SJSA1 (cell line): ENCODE results near the gene CPPED1. TPM values are rescaled to one million over a fixed set of nuclear protein-coding genes. Genes with fewer than 3 reads are reported as not detected.
"Not testable (repeated sequence)": the region's sequence is repeated elsewhere in the genome, so short reads cannot be mapped to it uniquely, and the experiment has no call there.

ENCODE experiments used
- DNase-seq, 2 experiments: peaks; one replicate each; pipeline ENCODE4 v3.0.0-alpha.2; 2015 to 2020; ENCODE audit warnings: low spot score in 2 of 2, low read depth in 1 of 2
- H3K27ac ChIP-seq: fragments of 250-450 bp; sonication (Bioruptor Pico); 2 replicates; pipeline ENCODE4 v1.5.1; 2020; ENCODE audit warnings: mild to moderate bottlenecking, moderate library complexity
- H3K27me3 ChIP-seq: fragments of 250-450 bp; sonication (Bioruptor Pico); replicated peaks from 2 replicates; pipeline ENCODE4 v1.5.1; 2020; ENCODE audit warnings: mild to moderate bottlenecking, moderate library complexity
- H3K36me3 ChIP-seq: fragments of 250-450 bp; sonication (Bioruptor Pico); 2 replicates; pipeline ENCODE4 v1.5.1; 2020; ENCODE audit warnings: mild to moderate bottlenecking
- H3K4me1 ChIP-seq: fragments of 250-450 bp; sonication (Bioruptor Pico); replicated peaks from 2 replicates; pipeline ENCODE4 v1.6.1; 2021; ENCODE audit warnings: mild to moderate bottlenecking
- H3K4me3 ChIP-seq: fragments of 250-450 bp; sonication (Bioruptor Pico); 2 replicates; pipeline ENCODE4 v1.5.1; 2020; ENCODE audit warnings: mild to moderate bottlenecking
- H3K9me3 ChIP-seq: fragments of 250-450 bp; sonication (Bioruptor Pico); replicated peaks from 2 replicates; pipeline ENCODE4 v1.5.1; 2020; ENCODE audit warnings: mild to moderate bottlenecking
- total RNA-seq: library from RNA; depleted of rRNA; stranded (reverse); fragments of >200 nt; shearing (Covaris generic); gene quantifications from 2 replicates; pipeline ENCODE4 v1.2.3, GENCODE V29; 2014

CPPED1 gene
- total RNA-seq, 1 experiment from 2014 or later = 2.4 TPM

GRCh38 chr16:12815361-12815760, 11.7 kb upstream of the CPPED1 start:
- Histone ChIP-seq H3K36me3 (no peaks in the 10 kb centered on the region), H3K27ac (no peak overlapping the region), H3K27me3 (no peaks in the 10 kb centered on the region), H3K9me3 (peaks cover 5% of the 10 kb centered on the region; the same call in 1 of the 2 replicates), H3K4me1 (no peaks in the 10 kb centered on the region), H3K4me3 (no peak overlapping the region)
- DNase-seq = no peak

DNA sequence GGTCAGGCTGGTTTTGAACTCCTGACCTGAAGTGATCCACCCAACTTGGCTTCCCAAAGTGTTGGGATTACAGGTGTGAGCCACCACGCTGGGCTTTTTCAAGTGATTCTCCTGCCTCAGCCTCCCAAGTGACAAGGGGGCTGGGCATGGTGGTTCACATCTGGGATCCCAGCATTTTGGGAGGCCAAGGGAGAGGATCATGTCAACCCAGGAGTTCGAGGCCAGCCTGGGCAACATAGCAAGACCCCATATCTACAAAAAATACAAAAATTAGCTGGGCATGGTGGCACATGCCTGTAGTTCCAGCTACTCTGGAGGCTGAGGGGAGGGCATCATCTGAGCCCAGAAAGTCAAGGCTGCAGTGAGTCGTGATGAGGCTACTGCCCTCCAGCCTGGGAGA, 10.0 kb upstream of the CPPED1 start:
- not testable (repeated sequence) for DNase-seq, H3K4me3 ChIP-seq, H3K27me3 ChIP-seq, H3K4me1 ChIP-seq, H3K27ac ChIP-seq, H3K36me3 ChIP-seq, H3K9me3 ChIP-seq

DNA sequence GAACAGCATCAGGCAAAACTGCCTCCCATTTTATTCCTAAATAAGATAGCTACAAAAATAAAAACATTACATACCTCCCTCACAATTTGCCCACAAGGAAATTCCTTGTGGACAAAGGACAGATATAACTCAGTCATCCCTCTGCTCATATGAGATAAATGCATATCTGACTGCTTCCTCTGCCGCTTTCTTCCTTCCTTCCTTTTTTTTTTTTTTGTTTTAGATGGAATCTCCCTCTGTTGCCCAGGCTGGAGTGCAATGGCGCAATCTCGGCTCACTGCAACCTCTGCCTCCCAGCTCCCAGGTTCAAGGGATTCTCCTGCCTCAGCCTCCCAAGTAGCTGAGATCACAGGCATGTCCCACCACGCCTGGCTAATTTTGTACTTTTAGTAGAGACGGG, 9.6 kb upstream of the CPPED1 start:
- not testable (repeated sequence) for H3K9me3 ChIP-seq, H3K27ac ChIP-seq, H3K36me3 ChIP-seq, DNase-seq, H3K27me3 ChIP-seq, H3K4me1 ChIP-seq, H3K4me3 ChIP-seq

DNA sequence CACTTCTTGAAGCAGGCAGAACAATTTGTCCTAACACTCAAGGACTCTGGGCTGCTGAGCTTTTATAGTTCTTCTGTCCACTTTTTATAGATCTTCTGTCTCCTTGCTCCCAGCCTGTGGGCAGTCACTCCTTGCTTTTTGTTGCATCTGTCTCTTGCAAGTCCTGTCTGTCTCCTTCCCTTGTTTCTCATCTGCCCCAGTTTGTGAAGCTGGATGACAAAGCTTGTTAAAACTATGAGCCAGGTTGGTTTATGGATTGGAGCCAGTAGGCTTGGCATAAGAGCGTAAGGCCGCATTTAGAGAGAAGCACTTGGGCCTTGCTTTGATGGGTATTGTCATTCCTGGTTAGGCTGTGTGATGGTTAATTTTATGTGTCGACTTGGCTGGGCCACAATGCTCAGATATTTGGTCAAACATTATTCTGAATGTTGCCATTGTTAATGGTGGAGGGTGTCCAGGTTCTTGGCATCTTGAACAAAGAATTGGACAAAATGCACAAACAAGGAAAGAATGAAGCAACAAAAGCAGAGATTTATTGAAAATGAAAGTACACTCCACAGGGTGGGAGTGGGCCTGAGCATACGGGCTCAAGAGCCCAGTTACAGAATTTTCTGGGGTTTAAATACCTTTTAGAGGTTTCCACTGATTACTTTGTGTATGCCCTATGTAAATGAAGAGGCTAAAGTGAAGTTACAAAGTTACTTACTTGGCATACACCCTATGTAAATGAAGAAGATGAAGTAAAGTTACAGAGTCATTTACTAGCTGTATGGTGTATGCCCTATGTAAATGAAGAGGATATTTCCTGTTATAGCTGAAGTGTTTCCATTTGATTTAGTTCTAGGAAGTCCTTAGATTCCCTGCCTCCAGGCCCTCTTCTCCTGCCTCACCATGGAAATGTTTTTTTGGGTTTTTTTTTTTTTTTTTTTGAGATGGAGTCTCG, 8.0 kb upstream of the CPPED1 start:
- Histone ChIP-seq H3K4me3 (no peak overlapping the region), H3K4me1 (no peaks in the 10 kb centered on the region), H3K27ac (no peak overlapping the region), H3K27me3 (no peaks in the 10 kb centered on the region), H3K9me3 (peaks cover 5% of the 10 kb centered on the region; the same call in 1 of the 2 replicates), H3K36me3 (no peaks in the 10 kb centered on the region)
- no peak for DNase-seq

GRCh38 chr16:12805066-12805465, 1.4 kb upstream of the CPPED1 start:
- H3K9me3 ChIP-seq = no peaks in the 10 kb centered on the region; the same call in 1 of the 2 replicates
- no peak for DNase-seq
- no peaks in the 10 kb centered on the region for H3K4me1 ChIP-seq
- H3K4me3 ChIP-seq = no peak overlapping the region
- no peaks in the 10 kb centered on the region for H3K36me3 ChIP-seq
- no peaks in the 10 kb centered on the region for H3K27me3 ChIP-seq
- H3K27ac ChIP-seq = no peak overlapping the region

DNA sequence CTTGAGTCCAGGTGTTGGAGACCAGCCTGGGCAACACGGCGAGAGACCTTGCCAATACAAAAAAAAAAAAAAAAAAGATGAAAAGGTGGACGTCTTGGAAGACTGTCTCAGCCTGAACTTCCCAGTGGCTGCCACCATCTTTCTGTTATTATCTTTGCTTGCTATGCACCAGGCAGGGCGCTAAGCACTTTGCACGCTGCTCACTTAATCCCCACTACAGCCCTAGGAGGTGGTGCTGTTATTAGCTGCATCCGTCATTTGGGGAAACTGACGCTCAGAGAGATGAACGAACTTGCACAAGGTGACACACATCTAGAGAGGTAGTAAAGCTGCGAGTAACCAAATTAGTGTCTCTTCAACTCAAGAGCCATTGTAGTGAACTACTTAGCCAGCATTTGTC, 708 bp upstream of the CPPED1 start:
- Histone ChIP-seq H3K4me1 (no peaks in the 10 kb centered on the region), H3K27me3 (no peaks in the 10 kb centered on the region), H3K36me3 (no peaks in the 10 kb centered on the region), H3K4me3 (no peak overlapping the region), H3K27ac (no peak overlapping the region), H3K9me3 (no peaks in the 10 kb centered on the region; the same call in 1 of the 2 replicates)
- no peak for DNase-seq

DNA sequence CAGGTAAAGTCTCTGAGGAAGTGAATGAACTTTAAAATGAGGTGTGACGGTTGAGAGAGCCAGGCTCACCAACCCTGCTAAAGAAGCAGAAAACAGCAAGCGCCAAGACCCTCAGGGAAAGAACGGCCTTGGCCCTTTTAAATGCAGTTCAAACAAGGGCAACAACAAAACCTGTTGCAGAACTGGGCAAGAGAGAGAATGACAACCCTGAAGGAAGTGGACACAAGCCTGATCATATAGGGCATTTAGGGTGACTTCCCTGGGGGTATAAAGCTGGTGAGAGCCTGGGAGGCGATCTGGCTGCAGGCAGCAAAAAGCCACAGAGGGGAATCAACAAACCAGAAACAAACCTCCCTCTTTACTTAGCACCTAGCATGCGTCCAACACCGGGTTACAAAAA, 1.0 kb downstream of the CPPED1 start:
- no peak for DNase-seq
- no peak overlapping the region for H3K27ac ChIP-seq
- no peaks in the 10 kb centered on the region; the same call in 1 of the 2 replicates for H3K9me3 ChIP-seq
- no peaks in the 10 kb centered on the region for H3K4me1 ChIP-seq
- no peaks in the 10 kb centered on the region for H3K36me3 ChIP-seq
- peak overlapping the region; percentile 41 for H3K4me3 ChIP-seq
- no peaks in the 10 kb centered on the region for H3K27me3 ChIP-seq

GRCh38 chr16:12802048-12802447, 1.6 kb downstream of the CPPED1 start:
- Histone ChIP-seq H3K4me1 (no peaks in the 10 kb centered on the region), H3K4me3 (no peak overlapping the region), H3K27me3 (no peaks in the 10 kb centered on the region)

DNA sequence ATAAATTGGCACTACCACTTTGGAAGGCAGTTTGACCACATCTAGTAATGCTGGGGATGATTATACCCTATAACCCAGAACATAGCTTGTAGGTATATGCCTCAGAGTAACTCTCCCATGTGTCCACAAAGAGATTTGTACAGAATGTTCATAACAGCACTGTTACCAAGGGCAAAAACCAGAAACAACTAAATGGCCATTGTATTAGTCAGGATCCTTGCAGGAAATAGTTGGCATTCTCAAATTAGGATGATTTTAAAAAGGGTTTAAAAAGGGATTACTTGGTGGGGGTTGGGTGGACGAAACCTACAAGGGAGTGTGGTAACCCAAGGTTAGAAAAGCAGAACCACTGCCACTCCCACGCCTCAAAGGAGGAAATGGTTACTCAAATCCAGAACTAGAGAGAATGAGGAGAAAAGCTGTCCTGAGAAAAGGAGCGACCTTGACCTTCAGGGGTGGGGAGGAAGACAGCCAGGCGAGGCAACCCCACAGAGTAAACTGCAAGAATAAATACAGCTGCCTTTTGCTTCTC, 2.1 kb downstream of the CPPED1 start:
- H3K4me3 ChIP-seq = no peak overlapping the region

More at GRCh38 chr16:12802048-12802447, 1.6 kb downstream of the CPPED1 start:
- Histone ChIP-seq H3K9me3 (no peaks in the 10 kb centered on the region; the same call in 1 of the 2 replicates), H3K36me3 (no peaks in the 10 kb centered on the region), H3K27ac (no peak overlapping the region)
- DNase-seq = no peak

DNA sequence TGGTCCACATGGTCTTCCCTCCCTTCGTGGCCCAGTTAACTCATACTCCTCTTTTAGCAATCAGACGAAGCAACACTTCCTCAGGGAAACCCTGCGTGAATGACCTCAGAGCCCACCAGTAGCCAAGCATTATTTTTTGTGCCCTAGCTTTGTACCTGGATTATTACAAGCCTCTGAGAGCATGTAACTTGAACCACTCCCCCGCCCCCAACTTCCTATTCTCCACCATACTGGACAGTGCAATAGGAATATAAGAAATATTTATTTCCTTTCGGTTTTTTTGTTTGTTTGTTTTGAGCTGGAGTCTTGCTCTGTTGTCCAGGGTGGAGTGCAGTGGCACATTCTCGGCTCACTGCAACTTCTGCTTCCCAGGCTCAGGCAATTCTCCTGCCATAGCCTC, 2.9 kb downstream of the CPPED1 start:
- Histone ChIP-seq H3K4me1 (no peaks in the 10 kb centered on the region), H3K27ac (no peak overlapping the region), H3K4me3 (no peak overlapping the region), H3K27me3 (no peaks in the 10 kb centered on the region), H3K9me3 (no peaks in the 10 kb centered on the region; the same call in 1 of the 2 replicates), H3K36me3 (no peaks in the 10 kb centered on the region)
- no peak for DNase-seq

More for the DNA sequence above, 2.1 kb downstream of the CPPED1 start:
- H3K36me3 ChIP-seq = no peaks in the 10 kb centered on the region
- H3K9me3 ChIP-seq = no peaks in the 10 kb centered on the region; the same call in 1 of the 2 replicates
- no peaks in the 10 kb centered on the region for H3K4me1 ChIP-seq
- H3K27ac ChIP-seq = no peak overlapping the region
- peak in 1 of 2 experiments; percentile 4 for DNase-seq
- no peaks in the 10 kb centered on the region for H3K27me3 ChIP-seq

- H3K4me1 ChIP-seq, H3K36me3 ChIP-seq, H3K27me3 ChIP-seq, H3K4me3 ChIP-seq, DNase-seq, H3K27ac ChIP-seq, H3K9me3 ChIP-seq: not testable (repeated sequence)
These were observed 3.7 kb downstream of the CPPED1 start for GRCh38 chr16:12799996-12800395.

GRCh38 chr16:12798846-12799245, 4.8 kb downstream of the CPPED1 start:
- no peak overlapping the region for H3K4me3 ChIP-seq
- no peaks in the 10 kb centered on the region for H3K27me3 ChIP-seq
- no peaks in the 10 kb centered on the region for H3K36me3 ChIP-seq
- DNase-seq = no peak
- H3K9me3 ChIP-seq = no peaks in the 10 kb centered on the region; the same call in 1 of the 2 replicates
- H3K27ac ChIP-seq = no peak overlapping the region
- H3K4me1 ChIP-seq = no peaks in the 10 kb centered on the region

DNA sequence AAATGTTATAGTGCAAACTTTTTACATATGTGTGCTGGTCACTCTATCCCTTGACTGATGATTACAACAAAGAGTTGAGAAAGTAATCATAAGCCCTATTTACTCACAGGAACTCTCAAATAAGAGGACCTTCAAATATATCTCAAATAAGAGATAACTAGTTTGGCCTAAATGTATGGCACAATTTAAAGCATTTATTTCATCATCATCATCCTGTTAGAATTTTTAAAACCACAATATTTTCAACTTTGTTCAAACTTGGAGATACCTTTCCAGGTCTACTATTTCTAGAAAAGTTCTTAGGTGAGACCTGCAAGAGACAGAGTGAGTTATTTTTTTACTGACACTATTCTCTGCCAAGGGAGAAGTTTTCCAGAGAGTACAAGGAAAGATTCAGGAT, 5.5 kb downstream of the CPPED1 start:
- Histone ChIP-seq H3K9me3 (no peaks in the 10 kb centered on the region; the same call in 1 of the 2 replicates), H3K27ac (no peak overlapping the region), H3K4me1 (no peaks in the 10 kb centered on the region), H3K27me3 (no peaks in the 10 kb centered on the region), H3K4me3 (no peak overlapping the region), H3K36me3 (no peaks in the 10 kb centered on the region)
- DNase-seq = no peak

DNA sequence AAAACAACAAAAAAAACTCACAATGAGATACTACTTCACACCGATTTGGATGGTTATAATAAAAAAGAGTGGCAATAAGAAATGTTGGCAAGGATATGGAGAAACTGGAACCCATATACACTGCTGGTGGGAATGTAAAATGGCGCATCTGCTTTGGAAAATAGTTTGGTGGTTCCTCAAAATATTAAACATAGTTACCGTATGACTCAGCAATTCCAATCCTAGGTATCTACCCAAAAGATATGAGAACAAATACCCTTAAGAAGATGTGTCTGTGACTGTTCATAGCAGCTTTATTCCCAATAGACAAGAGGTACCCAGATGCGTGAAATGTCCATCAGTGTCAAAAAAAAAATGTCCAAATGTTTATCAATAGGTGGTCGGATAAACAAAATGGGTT, 7.2 kb downstream of the CPPED1 start:
- H3K27me3 ChIP-seq = no peaks in the 10 kb centered on the region
- no peak overlapping the region for H3K4me3 ChIP-seq
- no peak overlapping the region for H3K27ac ChIP-seq
- H3K9me3 ChIP-seq = no peaks in the 10 kb centered on the region
- DNase-seq = no peak
- no peaks in the 10 kb centered on the region for H3K4me1 ChIP-seq
- no peaks in the 10 kb centered on the region for H3K36me3 ChIP-seq
